ENCODE data around the gene PTPRN2.
"Not testable (repeated sequence)": the region's sequence is repeated elsewhere in the genome, so short reads cannot be mapped to it uniquely, and the experiment has no call there.

The PTPRN2 gene

DNA sequence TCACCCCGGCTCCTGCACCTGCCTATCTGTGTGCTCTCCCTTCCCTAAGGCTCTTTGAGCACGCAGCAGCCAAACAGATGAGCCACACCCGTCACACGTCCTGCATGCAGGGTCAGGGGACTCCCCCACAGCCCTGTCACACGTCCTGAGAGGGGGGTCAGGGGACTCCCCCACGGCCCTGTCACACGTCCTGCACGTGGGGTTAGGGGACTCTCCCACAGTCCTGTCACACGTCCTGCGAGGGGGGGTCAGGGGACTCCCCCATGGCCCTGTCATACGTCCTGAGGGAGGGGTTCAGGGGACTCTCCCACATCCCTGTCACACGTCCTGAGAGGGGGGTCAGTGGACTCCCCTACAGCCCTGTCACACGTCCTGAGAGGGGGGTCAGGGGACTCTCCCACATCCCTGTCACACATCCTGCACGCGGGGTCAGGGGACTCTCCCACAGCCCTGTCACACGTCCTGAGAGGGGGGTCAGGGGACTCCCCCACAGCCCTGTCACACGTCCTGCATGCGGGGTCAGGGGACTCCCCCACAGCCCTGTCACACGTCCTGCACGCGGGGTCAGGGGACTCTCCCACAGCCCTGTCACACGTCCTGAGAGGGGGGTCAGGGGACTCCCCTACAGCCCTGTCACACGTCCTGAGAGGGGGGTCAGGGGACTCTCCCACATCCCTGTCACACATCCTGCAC lies 211.3 kb downstream of the PTPRN2 start:
- peak; percentile 36 for ATAC-seq (replicated peaks; ENCODE audit: extremely low read depth, poor library complexity, severe bottlenecking)
- not testable (repeated sequence) for DNase-seq (ENCODE audit: low spot score in 2 of 2); H3K4me3 Mint-ChIP-seq

DNA sequence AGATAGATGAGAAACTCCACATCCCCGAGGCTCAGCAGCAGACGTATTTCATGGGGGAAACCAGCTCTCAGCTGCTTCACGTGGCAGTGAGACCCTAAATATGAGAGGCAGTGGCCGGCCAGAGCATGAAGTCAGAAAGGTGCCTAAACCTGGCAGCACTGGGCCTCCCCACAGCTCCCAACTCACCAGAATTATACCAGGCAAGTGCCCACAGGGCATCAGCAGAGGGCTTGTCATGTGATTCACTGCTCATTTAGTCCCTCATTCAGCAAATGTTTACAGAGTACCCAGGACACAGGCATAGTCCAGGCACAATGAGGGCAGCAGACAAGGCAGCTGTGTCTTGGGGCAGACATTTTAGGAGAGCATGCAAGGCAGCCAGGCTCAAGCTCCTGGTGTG lies 212.6 kb downstream of the PTPRN2 start:
- ATAC-seq (replicated peaks; ENCODE audit: extremely low read depth, poor library complexity, severe bottlenecking) (no peak), DNase-seq (ENCODE audit: low spot score in 2 of 2) (no peak)
- no peak overlapping the region for H3K4me3 Mint-ChIP-seq
- H3K4me1 Mint-ChIP-seq = no peaks in the 10 kb centered on the region
- no peak overlapping the region for H3K27ac Mint-ChIP-seq (ENCODE audit: low read depth)
- peaks cover 24% of the 10 kb centered on the region for H3K27me3 Mint-ChIP-seq
- H3K36me3 Mint-ChIP-seq (ENCODE audit: insufficient read depth) = no peaks in the 10 kb centered on the region
- H3K9me3 Mint-ChIP-seq = no peaks in the 10 kb centered on the region

More for the DNA sequence above, 211.3 kb downstream of the PTPRN2 start:
- H3K4me1 Mint-ChIP-seq; H3K36me3 Mint-ChIP-seq (ENCODE audit: insufficient read depth); H3K9me3 Mint-ChIP-seq: not testable (repeated sequence)
- Mint-ChIP-seq H3K27me3 (peaks cover 24% of the 10 kb centered on the region), H3K27ac (ENCODE audit: low read depth) (peak overlapping the region; percentile 76)

DNA sequence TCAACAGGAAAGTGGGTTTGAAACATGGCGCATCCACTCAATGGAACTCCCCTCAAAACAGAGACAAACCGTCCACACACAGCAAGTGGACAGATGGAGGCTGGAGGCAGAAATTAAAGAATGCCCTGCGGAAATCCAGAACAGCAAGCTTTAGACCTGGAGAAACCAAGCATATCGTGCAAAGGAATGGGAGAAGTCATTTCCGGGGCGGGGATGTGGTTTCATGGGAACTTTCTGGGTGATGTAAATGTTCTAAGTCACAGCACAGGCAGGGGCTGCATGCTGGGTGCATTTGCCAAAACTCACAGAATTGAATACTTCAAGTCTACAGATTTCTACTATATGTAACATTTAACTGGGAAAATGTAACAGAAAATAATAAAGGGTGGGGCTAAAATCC lies 213.0 kb downstream of the PTPRN2 start:
- ATAC-seq (replicated peaks; ENCODE audit: extremely low read depth, poor library complexity, severe bottlenecking) (no peak), DNase-seq (ENCODE audit: low spot score in 2 of 2) (no peak)
- no peaks in the 10 kb centered on the region for H3K4me1 Mint-ChIP-seq
- no peak overlapping the region for H3K4me3 Mint-ChIP-seq
- H3K27me3 Mint-ChIP-seq = peaks cover 24% of the 10 kb centered on the region
- H3K27ac Mint-ChIP-seq (ENCODE audit: low read depth) = no peak overlapping the region
- H3K9me3 Mint-ChIP-seq = no peaks in the 10 kb centered on the region
- H3K36me3 Mint-ChIP-seq (ENCODE audit: insufficient read depth) = no peaks in the 10 kb centered on the region

DNA sequence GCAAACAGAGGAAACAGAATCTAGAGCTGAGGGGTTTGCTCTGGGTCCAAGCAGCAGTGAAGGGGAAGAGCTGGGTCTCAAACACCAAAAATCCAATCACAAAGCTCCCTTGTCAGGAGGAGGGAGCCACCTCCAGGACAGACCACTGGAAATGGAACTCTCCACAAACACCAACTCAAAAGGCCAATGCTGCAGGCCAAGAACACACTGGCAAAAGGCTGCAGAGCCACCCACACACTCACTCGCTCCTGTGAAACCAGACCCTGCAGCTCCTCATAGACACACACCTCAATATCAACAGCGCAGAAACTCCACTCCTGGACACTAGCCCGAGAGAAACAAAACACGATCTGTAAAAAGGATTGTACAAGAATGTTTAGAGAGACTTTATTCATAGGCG lies 213.5 kb downstream of the PTPRN2 start:
- Mint-ChIP-seq H3K36me3 (ENCODE audit: insufficient read depth) (no peaks in the 10 kb centered on the region), H3K4me1 (no peaks in the 10 kb centered on the region), H3K27me3 (peaks cover 24% of the 10 kb centered on the region), H3K4me3 (no peak overlapping the region), H3K9me3 (no peaks in the 10 kb centered on the region), H3K27ac (ENCODE audit: low read depth) (no peak overlapping the region)
- ATAC-seq (replicated peaks; ENCODE audit: extremely low read depth, poor library complexity, severe bottlenecking) = no peak
- no peak for DNase-seq (ENCODE audit: low spot score in 2 of 2)

DNA sequence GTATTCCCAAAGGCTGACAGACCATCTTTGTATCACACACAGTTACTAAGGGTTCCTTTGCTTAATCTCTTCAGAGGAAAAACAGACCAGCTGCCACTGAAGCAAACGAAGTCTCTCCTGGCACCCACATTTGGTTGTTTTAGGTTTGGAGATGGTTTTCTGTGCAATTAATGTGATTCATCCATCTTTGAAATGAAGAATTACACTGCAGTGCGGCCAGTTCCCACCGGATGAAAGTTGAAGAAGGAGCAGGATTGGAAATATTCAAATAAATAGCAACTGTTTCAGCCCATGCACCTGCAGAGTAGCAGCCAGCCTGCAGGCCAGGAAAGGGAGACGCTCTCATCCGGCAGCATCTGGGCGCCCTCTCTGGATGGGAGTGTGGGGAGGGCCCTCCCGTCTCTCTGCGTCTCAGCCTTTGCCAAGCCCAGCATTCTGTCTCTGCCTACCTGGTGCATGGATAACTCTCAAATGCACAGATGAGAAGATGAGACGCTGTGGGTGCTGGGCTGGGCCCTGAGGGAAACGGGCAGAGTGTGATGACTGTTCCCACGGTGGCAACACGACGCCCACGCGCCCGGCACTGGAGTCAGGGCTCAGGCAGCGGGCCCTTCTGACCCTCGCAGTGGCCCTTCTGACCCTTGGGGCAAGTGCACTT lies 214.0 kb downstream of the PTPRN2 start:
- H3K27me3 Mint-ChIP-seq = peaks cover 24% of the 10 kb centered on the region
- ATAC-seq (replicated peaks; ENCODE audit: extremely low read depth, poor library complexity, severe bottlenecking) (no peak), DNase-seq (ENCODE audit: low spot score in 2 of 2) (no peak)
- no peaks in the 10 kb centered on the region for H3K4me1 Mint-ChIP-seq
- no peaks in the 10 kb centered on the region for H3K36me3 Mint-ChIP-seq (ENCODE audit: insufficient read depth)
- no peak overlapping the region for H3K27ac Mint-ChIP-seq (ENCODE audit: low read depth)
- H3K4me3 Mint-ChIP-seq = no peak overlapping the region
- no peaks in the 10 kb centered on the region for H3K9me3 Mint-ChIP-seq

DNA sequence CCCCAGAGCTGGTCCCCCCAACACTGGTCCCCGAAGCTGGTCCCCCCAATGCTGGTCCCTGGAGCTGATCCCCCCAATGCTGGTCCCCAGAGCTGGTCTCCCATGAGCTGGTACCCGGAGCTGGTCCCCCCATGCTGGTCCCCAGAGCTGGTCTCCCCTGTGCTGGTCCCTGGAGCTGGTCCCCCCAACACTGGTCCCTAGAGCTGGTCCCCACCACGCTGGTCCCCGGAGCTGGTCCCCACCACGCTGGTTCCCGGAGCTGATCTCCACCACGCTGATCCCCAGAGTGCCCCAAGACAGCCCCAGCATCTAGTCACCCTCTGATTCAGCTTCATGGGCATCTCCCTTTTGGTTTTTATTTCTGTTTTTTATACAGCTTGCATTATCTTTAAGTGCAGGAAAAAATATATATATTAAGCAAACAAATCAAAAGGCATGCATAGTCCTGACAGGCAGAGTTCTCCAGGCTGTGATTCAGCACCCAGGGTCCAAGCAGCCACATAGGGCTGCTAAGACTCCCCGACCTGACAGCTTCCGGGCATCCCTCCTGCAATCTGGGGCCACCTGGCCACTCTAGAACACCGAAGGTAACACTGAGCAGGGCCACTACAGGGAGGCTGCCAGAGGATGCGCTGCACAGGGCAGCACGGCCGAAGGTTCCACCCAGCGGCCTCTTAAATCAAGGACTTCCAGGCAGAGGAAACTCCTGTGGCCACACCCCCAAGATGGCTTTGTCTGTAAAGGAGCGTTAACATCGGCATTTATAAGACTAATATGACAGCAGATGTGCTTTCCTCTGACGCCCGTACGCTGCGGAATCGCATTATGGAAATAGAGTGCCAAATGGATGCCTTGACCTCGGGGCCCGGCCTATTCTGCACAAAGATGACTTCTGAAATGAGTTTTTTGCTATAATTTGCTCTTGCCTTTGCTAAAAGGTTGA lies 215.0 kb downstream of the PTPRN2 start:
- no peak for DNase-seq (ENCODE audit: low spot score in 2 of 2)
- ATAC-seq (replicated peaks; ENCODE audit: extremely low read depth, poor library complexity, severe bottlenecking) = no peak
- no peaks in the 10 kb centered on the region for H3K36me3 Mint-ChIP-seq (ENCODE audit: insufficient read depth)
- H3K27ac Mint-ChIP-seq (ENCODE audit: low read depth) = no peak overlapping the region
- H3K4me3 Mint-ChIP-seq = no peak overlapping the region
- peaks cover 24% of the 10 kb centered on the region for H3K27me3 Mint-ChIP-seq
- no peaks in the 10 kb centered on the region for H3K4me1 Mint-ChIP-seq
- no peaks in the 10 kb centered on the region for H3K9me3 Mint-ChIP-seq

DNA sequence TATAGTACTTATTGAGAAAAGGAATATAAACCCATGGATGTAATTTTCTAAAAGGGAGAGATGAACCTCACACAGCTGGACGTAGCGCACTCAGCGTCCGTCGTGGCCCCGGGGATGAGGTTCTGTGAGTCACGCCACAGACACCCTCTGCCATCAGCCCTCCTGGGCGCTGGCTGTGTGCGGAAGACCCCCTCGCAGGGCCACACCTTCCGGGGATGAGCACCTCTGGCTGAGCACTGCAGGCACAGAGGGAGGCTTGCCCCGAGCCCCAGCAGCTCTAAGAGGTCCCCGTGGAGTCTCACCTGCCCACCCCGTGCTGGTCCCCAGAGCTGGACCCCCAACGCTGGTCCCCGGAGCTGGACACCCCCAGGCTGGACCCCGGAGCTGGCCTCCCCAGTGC lies 215.8 kb downstream of the PTPRN2 start:
- no peaks in the 10 kb centered on the region for H3K4me1 Mint-ChIP-seq
- H3K9me3 Mint-ChIP-seq = no peaks in the 10 kb centered on the region
- H3K36me3 Mint-ChIP-seq (ENCODE audit: insufficient read depth) = no peaks in the 10 kb centered on the region
- H3K27ac Mint-ChIP-seq (ENCODE audit: low read depth) = no peak overlapping the region
- H3K27me3 Mint-ChIP-seq = peaks cover 24% of the 10 kb centered on the region
- ATAC-seq (replicated peaks; ENCODE audit: extremely low read depth, poor library complexity, severe bottlenecking) (no peak), DNase-seq (ENCODE audit: low spot score in 2 of 2) (no peak)
- H3K4me3 Mint-ChIP-seq = no peak overlapping the region

DNA sequence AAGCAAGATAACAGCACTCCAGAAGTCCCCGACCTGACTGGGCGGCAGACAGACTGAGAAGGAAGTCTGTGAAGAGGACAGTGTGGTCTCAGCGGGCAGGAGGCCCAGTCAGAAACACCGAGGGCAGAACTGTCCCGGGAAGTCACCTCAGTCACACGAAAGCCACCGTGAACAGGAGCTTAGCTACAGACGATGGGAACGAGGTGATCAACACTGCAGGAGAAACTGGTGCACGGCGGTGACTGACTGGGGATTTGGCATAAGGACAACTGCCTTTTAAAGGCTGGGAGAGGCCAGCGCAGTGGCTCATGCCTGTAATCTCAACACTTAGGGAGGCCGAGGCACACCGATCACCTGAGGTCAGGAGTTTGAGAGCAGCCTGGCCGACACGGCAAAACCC lies 217.8 kb downstream of the PTPRN2 start:
- H3K27ac Mint-ChIP-seq (ENCODE audit: low read depth) = no peak overlapping the region

DNA sequence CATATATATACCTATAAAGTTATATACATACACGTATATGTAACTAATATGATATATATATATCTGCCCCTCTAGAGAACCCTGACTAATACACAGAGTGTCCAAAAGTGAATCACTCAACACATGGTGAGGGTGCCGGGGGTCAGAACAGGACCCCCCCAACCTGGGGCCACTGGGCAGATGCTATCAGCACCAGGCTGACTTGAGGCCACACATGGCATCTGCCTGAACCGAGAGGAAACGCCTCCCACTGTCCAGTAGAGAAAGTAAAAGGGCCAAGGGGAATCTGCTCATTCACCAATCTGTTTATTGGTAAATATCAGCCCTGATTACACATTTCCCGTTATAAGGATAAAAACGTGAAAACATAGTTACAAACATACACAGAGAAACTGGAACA lies 218.3 kb downstream of the PTPRN2 start:
- Mint-ChIP-seq H3K27ac (ENCODE audit: low read depth) (no peak overlapping the region), H3K27me3 (peaks cover 8% of the 10 kb centered on the region), H3K4me3 (no peak overlapping the region)

More for the DNA sequence above, 217.8 kb downstream of the PTPRN2 start:
- no peaks in the 10 kb centered on the region for H3K36me3 Mint-ChIP-seq (ENCODE audit: insufficient read depth)
- no peak overlapping the region for H3K4me3 Mint-ChIP-seq
- ATAC-seq (replicated peaks; ENCODE audit: extremely low read depth, poor library complexity, severe bottlenecking) (no peak), DNase-seq (ENCODE audit: low spot score in 2 of 2) (no peak)
- no peaks in the 10 kb centered on the region for H3K4me1 Mint-ChIP-seq
- peaks cover 14% of the 10 kb centered on the region for H3K27me3 Mint-ChIP-seq
- no peaks in the 10 kb centered on the region for H3K9me3 Mint-ChIP-seq

DNA sequence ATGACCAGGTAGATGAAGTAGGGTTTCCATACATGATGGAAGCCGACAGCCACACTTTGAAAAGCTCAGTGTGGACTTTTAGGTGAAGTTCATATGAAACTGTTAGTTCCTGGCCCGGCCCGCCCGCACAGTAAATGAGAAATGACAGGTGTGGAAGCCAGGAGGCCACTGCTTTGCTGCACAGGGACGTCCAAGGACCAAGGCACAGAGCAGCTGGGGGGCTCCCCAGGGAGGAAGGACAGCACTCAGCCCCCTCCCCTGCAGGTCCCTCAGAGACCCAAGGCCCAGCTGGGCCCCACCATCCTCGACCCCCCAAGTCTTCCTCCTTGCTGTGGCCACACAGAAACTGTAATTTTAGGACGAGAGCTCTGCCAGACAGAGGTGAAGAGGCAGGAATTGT lies 219.2 kb downstream of the PTPRN2 start:
- ATAC-seq (replicated peaks; ENCODE audit: extremely low read depth, poor library complexity, severe bottlenecking) (no peak), DNase-seq (ENCODE audit: low spot score in 2 of 2) (no peak)
- Mint-ChIP-seq H3K9me3 (no peaks in the 10 kb centered on the region), H3K27ac (ENCODE audit: low read depth) (no peak overlapping the region), H3K4me1 (no peaks in the 10 kb centered on the region), H3K36me3 (ENCODE audit: insufficient read depth) (no peaks in the 10 kb centered on the region), H3K27me3 (no peaks in the 10 kb centered on the region), H3K4me3 (no peak overlapping the region)

More for the DNA sequence above, 218.3 kb downstream of the PTPRN2 start:
- DNase-seq (ENCODE audit: low spot score in 2 of 2) (no peak), ATAC-seq (replicated peaks; ENCODE audit: extremely low read depth, poor library complexity, severe bottlenecking) (no peak)
- no peaks in the 10 kb centered on the region for H3K9me3 Mint-ChIP-seq
- no peaks in the 10 kb centered on the region for H3K36me3 Mint-ChIP-seq (ENCODE audit: insufficient read depth)
- H3K4me1 Mint-ChIP-seq = no peaks in the 10 kb centered on the region

DNA sequence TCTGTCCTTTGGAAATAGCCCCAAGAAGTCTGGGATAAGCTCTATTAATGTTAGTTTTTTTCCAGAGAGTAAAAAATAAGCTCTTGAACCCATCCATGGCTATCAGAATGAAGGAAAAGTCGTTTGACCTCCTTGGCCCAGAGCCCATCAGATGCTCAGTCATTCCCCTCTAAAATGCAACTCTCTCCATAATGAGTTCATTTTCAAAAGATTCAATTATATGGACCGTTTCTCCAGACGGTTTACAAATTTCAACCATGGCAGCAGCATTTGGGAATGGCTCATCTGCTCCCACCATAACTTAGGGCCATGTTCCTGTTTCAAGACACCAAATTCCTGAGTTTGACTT lies 220.0 kb downstream of the PTPRN2 start:
- Mint-ChIP-seq H3K36me3 (ENCODE audit: insufficient read depth) (no peaks in the 10 kb centered on the region), H3K9me3 (no peaks in the 10 kb centered on the region), H3K27me3 (no peaks in the 10 kb centered on the region), H3K27ac (ENCODE audit: low read depth) (no peak overlapping the region), H3K4me1 (no peaks in the 10 kb centered on the region), H3K4me3 (no peak overlapping the region)
- no peak for DNase-seq (ENCODE audit: low spot score in 2 of 2)
- no peak for ATAC-seq (replicated peaks; ENCODE audit: extremely low read depth, poor library complexity, severe bottlenecking)

DNA sequence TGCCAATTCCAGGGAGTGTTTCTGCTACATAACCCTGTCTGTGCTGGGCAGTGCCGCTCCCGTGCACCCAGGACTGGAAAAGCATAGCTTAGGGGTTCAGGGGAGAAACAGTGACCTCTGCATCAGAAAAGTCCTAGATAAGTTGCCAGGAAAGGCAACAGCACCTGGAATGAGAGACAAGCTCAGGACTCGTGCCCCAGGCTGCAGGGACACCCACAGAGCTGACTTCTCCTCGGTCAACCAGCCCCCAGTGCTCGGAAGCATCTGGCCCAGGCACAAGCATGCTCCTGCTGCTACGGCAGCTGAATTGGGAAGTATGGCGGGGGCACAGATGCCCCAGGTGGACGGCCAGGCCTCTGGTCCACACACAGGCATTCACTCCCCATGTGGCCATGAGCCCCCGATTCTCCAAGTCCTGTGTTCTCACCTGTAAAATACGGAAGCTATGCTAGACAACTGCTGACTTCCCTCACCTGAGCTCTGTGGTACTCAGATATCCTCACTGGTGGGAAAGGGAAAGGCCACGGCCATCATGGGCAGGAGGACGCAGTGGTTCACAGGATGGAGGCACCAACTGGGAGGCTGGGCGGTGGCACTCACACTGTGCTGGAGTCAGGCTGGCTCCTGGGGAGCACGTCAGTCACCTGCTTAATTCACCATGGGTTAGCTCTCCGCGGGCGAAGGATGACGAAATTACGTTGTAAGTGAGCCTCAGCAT lies 220.5 kb downstream of the PTPRN2 start:
- no peaks in the 10 kb centered on the region for H3K36me3 Mint-ChIP-seq (ENCODE audit: insufficient read depth)
- H3K27ac Mint-ChIP-seq (ENCODE audit: low read depth) = no peak overlapping the region
- no peaks in the 10 kb centered on the region for H3K4me1 Mint-ChIP-seq
- no peaks in the 10 kb centered on the region for H3K9me3 Mint-ChIP-seq
- ATAC-seq (replicated peaks; ENCODE audit: extremely low read depth, poor library complexity, severe bottlenecking) = no peak
- H3K4me3 Mint-ChIP-seq = no peak overlapping the region
- DNase-seq (ENCODE audit: low spot score in 2 of 2) = no peak
- H3K27me3 Mint-ChIP-seq = no peaks in the 10 kb centered on the region

Data from central memory CD8-positive, alpha-beta T cell (primary cell).